ENCODE data around the gene CDK4.

- no peak for TF ChIP-seq CTCF (IDR thresholded peaks at IDR 0.05)
- no peak for TF ChIP-seq POLR2A (IDR thresholded peaks at IDR 0.05)
These were observed 11.3 kb downstream of the CDK4 start for GRCh38 chr12:57740656-57741412.

Measured in thyroid gland (tissue), 4 donors.